ENCODE data around the gene MMP23B.

- TF ChIP-seq EZH2phosphoT487 (IDR thresholded peaks at IDR 0.05; ENCODE audit: unreplicated experiment): no peak
- TF ChIP-seq EZH2 (IDR thresholded peaks at IDR 0.05; ENCODE audit: low read depth, unreplicated experiment): no peak
- no peak for TF ChIP-seq CTCF (conservative IDR thresholded peaks at IDR 0.05; ENCODE audit: low read depth in 2 of 2)
- TF ChIP-seq ZNF331 (CRISPR knock-in tag; IDR thresholded peaks at IDR 0.05; ENCODE audit: low read depth): no peak
- TF ChIP-seq CREB1 (CRISPR knock-in tag; IDR thresholded peaks at IDR 0.05; ENCODE audit: low read depth): no peak
- no peak for TF ChIP-seq REST (IDR thresholded peaks at IDR 0.05; ENCODE audit: unreplicated experiment)
- no peak for TF ChIP-seq POLR2AphosphoS5 (IDR thresholded peaks at IDR 0.05; ENCODE audit: low read depth)
- TF ChIP-seq ETS1 (IDR thresholded peaks at IDR 0.05): no peak
- TF ChIP-seq JUNB (IDR thresholded peaks at IDR 0.05; ENCODE audit: unreplicated experiment): no peak
- no peak for TF ChIP-seq NANOG (IDR thresholded peaks at IDR 0.05; ENCODE audit: borderline replicate concordance)
- no peak for TF ChIP-seq ZNF114 (CRISPR knock-in tag; IDR thresholded peaks at IDR 0.05)
Observed at GRCh38 chr1:1623181-1623630, 8.8 kb upstream of the MMP23B start.

Data from GM23338 (cell line).